CD4-positive, alpha-beta T cell treated with Interleukin-4 for 4 hours (primary cell): ENCODE measurements around the gene NLRP9.
"Not testable (repeated sequence)": the region's sequence is repeated elsewhere in the genome, so short reads cannot be mapped to it uniquely, and the experiment has no call there.

Experiments used
- DNase-seq: peaks from one replicate; pipeline ENCODE4 v3.0.0-alpha.2; 2020

Gene NLRP9

GRCh38 chr19:55738302-55738701 lies at the start of gene NLRP9:
TSS of gene NLRP9 (minus strand) at chr19:55738402. CDS start at chr19:55738374, 28 bp downstream.
- no peak for DNase-seq

- no peak for DNase-seq
Measured at GRCh38 chr19:55781112-55781511, 42.9 kb upstream of the NLRP9 start.

GRCh38 chr19:55778331-55778730 lies 40.1 kb upstream of the NLRP9 start:
- DNase-seq = no peak

GRCh38 chr19:55777528-55777927 lies 39.3 kb upstream of the NLRP9 start:
- no peak for DNase-seq

- DNase-seq = not testable (repeated sequence)
Measured at GRCh38 chr19:55769632-55770031, 31.4 kb upstream of the NLRP9 start.

- not testable (repeated sequence) for DNase-seq
Measured at GRCh38 chr19:55768818-55769217, 30.6 kb upstream of the NLRP9 start, which contains the start of gene RFPL4AL1. TSS of gene RFPL4AL1 (plus strand) at chr19:55769118. CDS start at chr19:55771805, 2,687 bp downstream.

GRCh38 chr19:55766466-55766865 lies 28.3 kb upstream of the NLRP9 start:
- no peak for DNase-seq

GRCh38 chr19:55758797-55759196 lies 20.6 kb upstream of the NLRP9 start, which contains the start of gene RFPL4A:
TSS of gene RFPL4A (plus strand) at chr19:55759097. CDS start at chr19:55761801, 2,704 bp downstream.
- DNase-seq = not testable (repeated sequence)

GRCh38 chr19:55756808-55757207 lies 18.6 kb upstream of the NLRP9 start:
- DNase-seq = not testable (repeated sequence)

GRCh38 chr19:55753401-55753800 lies 15.2 kb upstream of the NLRP9 start:
- DNase-seq = no peak

- DNase-seq = no peak
Measured at GRCh38 chr19:55750715-55751114, 12.5 kb upstream of the NLRP9 start.

- not testable (repeated sequence) for DNase-seq
Measured at GRCh38 chr19:55730378-55730777, 7.8 kb downstream of the NLRP9 start.

- DNase-seq = no peak
Measured at GRCh38 chr19:55723491-55723890, 14.7 kb downstream of the NLRP9 start.

GRCh38 chr19:55720801-55721200 lies 17.4 kb downstream of the NLRP9 start:
- DNase-seq = no peak

GRCh38 chr19:55720214-55720746 lies 17.9 kb downstream of the NLRP9 start:
- no peak for DNase-seq

GRCh38 chr19:55717879-55718711 lies 20.1 kb downstream of the NLRP9 start:
- not testable (repeated sequence) for DNase-seq

GRCh38 chr19:55717251-55717650 lies 21.0 kb downstream of the NLRP9 start:
- no peak for DNase-seq

- DNase-seq = no peak
Measured at GRCh38 chr19:55716531-55716930, 21.7 kb downstream of the NLRP9 start.

GRCh38 chr19:55712804-55713631 lies 25.2 kb downstream of the NLRP9 start:
- DNase-seq = no peak

GRCh38 chr19:55711719-55712118 lies 26.5 kb downstream of the NLRP9 start:
- no peak for DNase-seq

- no peak for DNase-seq
Measured at GRCh38 chr19:55705972-55706371, 32.2 kb downstream of the NLRP9 start.

GRCh38 chr19:55704494-55705245 lies 33.5 kb downstream of the NLRP9 start:
- no peak for DNase-seq
